HG03097 (cell line): ENCODE data around the gene RNFT1.
"Not testable (repeated sequence)": the region's sequence is repeated elsewhere in the genome, so short reads cannot be mapped to it uniquely, and the experiment has no call there.

Experiments used
- ATAC-seq: cut with Tn5 transposase; IDR thresholded peaks from one replicate; pipeline ENCODE4 v1.9.1; 2021; ENCODE audit not compliant: unreplicated experiment, low FRiP score

The RNFT1 gene

GRCh38 chr17:59964482-59965328 is at the start of gene RNFT1:
RNFT1 (minus strand) TSS chr17:59964740; CDS start chr17:59964663, 77 bp downstream.
- peak; percentile 74 for ATAC-seq

DNA sequence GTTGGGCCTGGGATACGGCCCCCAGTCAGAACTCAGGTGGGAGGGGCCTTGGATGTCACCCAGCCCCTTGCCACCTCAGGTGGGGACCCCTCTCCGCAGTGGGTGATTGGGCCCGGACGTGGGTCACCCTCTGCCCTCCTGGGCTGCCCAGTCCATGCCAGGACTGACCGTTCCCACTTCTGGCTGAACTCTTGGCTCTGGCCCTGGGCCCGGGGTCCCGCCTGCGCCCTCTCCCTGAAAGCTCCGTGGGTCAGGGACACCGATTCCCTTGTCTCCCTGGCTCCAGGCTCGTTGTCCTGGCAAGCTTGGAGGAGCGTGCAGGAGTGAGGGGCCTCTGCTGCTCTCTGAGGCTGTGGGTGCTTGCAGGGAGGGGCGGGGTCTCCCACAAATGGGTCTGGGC is 44.8 kb upstream of the RNFT1 start:
- not testable (repeated sequence) for ATAC-seq

GRCh38 chr17:60008377-60008776 is 43.8 kb upstream of the RNFT1 start:
- not testable (repeated sequence) for ATAC-seq

- ATAC-seq, result no peak
Measured at GRCh38 chr17:60006160-60006559, 41.6 kb upstream of the RNFT1 start.

- not testable (repeated sequence) for ATAC-seq
Measured at GRCh38 chr17:60004561-60004960, 40.0 kb upstream of the RNFT1 start.

GRCh38 chr17:60002405-60002804 is 37.9 kb upstream of the RNFT1 start:
- not testable (repeated sequence) for ATAC-seq

DNA sequence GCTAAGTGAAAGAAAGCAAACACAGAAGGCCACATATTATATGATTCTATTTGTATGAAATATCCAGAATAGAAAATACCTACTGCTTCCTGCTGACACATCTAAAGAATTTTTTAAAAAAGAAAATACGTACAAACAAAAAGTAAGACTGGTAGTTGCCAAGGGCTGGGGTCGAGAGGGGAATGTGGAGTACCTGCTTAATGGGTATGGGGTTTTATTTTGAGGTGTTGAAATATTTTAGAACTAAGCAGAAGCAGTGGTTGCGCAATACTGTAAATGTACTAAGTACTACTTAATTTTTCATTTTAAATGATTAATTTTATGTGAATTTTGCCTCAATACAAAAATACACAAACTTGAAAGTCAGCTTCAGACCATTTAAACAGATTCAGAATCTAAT is 32.1 kb upstream of the RNFT1 start:
- not testable (repeated sequence) for ATAC-seq

GRCh38 chr17:59975166-59975565 is 10.6 kb upstream of the RNFT1 start:
- not testable (repeated sequence) for ATAC-seq

GRCh38 chr17:59973483-59973882 is 8.9 kb upstream of the RNFT1 start:
- not testable (repeated sequence) for ATAC-seq

DNA sequence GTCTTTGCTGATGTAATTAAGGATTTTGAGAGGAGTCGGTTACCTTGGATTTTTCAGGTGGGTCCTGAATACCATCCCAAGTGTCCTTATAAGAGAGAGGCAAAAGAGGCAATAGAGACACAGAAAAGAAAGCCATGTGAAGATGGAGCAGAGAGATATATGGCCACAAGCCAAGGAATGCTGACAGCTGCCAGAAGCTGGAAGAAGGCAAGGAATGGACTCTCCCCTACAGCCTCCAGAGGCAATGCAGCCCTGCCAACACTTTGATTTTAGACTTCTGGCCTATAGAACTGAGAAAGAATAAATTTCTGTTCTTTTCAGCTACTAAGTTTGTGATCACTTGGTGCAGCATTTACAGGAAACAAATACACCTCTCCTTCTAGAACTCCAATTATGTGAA is 8.2 kb upstream of the RNFT1 start:
- no peak for ATAC-seq

DNA sequence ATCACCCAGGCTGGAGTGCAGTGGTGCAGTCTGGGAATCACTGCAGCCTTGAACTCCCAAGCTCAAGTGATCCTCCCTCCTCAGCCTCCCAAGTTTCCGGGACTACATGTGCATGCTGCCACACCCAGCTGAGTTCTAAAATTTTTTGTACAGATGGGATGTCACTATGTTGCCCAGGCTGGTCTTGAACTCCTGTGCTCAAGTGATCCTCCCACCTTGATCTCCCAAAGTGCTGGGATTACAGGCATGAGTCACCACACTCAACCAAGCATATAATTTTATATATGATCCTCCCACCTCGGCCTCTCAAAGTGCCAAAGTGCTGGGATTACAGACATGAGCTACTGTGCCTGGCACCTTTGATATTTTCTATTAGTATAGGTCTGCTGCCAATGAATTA is 7.2 kb upstream of the RNFT1 start:
- ATAC-seq, result not testable (repeated sequence)

DNA sequence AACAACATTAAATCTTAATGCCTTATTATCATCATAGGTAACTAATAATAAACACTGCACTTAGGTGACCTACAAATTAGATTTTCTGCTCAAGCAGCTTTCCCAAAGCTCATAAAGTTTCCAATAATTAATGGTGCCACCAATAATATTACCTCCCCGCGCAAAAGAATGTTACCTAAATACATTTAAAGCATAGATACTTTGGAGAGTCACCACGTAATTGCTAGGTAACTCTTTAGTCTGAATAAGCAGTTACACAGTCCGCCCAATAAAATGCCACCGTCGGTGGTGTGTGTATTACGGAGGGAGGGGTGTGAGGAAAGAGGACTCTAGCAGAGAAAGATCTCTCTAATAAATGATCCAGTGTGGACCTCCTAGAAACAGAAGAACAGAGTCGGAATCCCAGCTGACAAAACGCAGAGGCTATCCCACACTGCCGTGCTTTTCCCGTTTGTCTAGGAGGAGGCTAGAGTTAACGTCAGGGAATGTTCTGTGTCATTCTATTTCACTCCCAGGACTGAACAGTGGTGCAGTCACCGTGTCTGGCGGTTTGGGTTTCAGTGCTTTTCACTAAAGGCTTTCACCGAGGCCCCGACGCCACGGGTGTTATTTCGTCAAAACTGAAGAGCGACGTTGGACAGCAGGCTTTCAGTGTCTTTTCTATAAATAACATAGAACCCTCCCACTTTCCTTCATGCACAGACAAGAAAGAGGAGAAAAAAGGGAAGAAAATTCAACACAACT is 630 bp downstream of the RNFT1 start:
- peak; percentile 21 for ATAC-seq

- ATAC-seq, result no peak
Measured at GRCh38 chr17:59962739-59963318, 1.7 kb downstream of the RNFT1 start.

- not testable (repeated sequence) for ATAC-seq
Measured at GRCh38 chr17:59959574-59959973, 5.0 kb downstream of the RNFT1 start.

- ATAC-seq, result no peak
Measured at GRCh38 chr17:59954856-59955255, 9.7 kb downstream of the RNFT1 start.

- no peak for ATAC-seq
Measured at GRCh38 chr17:59950049-59950448, 14.5 kb downstream of the RNFT1 start.

GRCh38 chr17:59947310-59947709 is 17.2 kb downstream of the RNFT1 start:
- not testable (repeated sequence) for ATAC-seq

DNA sequence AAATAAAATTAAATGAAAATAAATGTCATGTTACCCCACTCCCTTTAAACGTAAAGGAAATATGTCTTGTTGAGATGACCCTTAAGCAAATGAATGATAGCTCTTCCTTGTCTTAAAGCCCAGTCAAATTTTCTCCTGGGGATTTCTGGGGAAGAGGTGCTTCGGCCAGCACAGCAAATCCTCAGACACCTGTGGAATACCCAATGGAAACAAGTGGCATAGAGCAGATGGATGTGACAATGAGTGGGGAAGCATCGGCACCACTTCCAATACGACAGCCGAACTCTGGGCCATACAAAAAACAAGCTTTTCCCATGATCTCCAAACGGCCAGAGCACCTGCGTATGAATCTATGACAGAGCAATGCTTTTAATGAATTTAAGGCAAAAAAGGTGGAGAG is 18.1 kb downstream of the RNFT1 start:
- ATAC-seq, result not testable (repeated sequence)

DNA sequence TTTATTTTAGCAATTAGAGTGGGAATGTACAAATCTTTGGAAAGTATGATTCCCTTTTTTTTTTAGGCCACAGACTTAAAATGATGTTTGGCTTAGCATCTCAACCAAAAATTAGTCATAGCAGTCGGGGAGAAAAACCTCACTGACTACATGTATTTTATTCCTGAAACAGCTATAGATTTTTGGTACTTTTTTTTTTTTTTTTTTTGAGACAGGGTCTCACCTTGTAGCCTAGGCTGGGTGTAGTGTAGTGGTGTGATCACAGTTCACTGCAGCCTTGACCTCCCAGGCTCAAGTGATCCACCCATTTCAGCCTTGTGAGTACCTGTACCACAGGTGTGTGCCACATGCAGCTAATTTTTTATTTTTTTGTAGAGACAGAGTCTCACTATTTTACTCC is 23.4 kb downstream of the RNFT1 start:
- no peak for ATAC-seq

GRCh38 chr17:59940697-59941096 is 23.8 kb downstream of the RNFT1 start:
- not testable (repeated sequence) for ATAC-seq

- not testable (repeated sequence) for ATAC-seq
Measured at GRCh38 chr17:59933317-59933716, 31.2 kb downstream of the RNFT1 start.
